HG03354 (cell line): Measurements from ENCODE around the gene MAST4.

Experiments used
- ATAC-seq: cut with Tn5 transposase; IDR thresholded peaks from one replicate; pipeline ENCODE4 v1.9.1; 2021; ENCODE audit warnings: mild to moderate bottlenecking; ENCODE audit not compliant: unreplicated experiment, poor library complexity, severe bottlenecking

The MAST4 gene

DNA sequence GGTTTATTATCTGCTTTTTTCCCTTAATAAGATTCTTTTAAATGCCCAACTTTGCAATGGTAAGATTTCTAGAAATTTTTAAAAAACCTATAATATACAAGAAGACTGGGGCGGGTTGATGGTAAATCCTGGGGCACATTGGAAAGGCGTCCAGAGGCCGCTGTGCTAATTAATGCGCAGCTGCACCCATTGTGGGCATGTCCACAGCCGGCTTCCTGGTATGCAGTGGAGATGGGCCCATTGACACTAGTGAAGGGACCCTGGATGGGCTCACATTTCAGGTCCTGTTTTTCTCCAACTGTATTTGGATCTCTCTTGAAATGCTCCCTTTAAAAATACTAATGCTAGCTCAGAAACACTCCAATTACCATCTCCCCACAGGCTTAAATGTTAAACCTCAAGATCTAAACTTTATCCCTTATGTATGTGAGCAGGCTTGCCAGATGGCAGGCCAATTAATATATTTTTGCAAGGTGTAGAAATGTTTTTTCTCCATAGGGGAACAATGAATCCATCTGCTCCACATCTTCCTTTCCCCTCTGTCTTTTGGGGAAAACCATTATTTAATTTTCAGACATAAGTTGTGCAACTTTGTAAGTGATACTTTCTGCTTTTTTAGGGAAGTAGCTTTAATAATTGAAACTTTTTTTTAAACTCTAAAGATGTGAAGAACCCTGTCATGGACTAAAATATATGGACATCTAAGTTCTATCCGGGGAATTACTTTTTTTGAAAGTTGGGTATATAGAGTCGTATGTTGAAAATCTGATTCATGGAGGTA, 423.1 kb downstream of the MAST4 start:
- no peak for ATAC-seq

DNA sequence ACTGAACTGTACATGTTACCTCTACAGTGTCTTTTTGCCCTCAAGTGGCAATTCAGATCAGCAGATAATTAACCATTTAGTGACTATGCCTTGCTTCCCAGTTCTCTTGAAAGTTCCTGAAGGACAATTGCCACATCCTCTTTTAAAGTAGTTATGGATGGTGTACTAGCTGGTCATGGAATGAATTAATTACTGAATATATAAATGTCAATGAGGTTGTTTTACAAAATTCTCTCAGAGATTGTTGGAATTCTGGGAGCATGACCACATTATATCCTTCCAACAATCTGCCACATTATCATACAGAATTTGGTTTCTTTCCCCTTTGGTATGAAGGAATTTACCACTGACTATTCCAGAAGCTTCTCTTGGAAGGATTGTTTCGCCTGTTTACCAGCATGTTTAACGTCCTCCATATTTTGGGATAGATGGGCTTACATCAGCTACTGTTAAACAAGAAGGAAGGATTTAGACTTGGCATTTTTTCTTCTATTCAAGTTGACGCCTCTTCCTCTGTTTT, 424.0 kb downstream of the MAST4 start:
- ATAC-seq: no peak

DNA sequence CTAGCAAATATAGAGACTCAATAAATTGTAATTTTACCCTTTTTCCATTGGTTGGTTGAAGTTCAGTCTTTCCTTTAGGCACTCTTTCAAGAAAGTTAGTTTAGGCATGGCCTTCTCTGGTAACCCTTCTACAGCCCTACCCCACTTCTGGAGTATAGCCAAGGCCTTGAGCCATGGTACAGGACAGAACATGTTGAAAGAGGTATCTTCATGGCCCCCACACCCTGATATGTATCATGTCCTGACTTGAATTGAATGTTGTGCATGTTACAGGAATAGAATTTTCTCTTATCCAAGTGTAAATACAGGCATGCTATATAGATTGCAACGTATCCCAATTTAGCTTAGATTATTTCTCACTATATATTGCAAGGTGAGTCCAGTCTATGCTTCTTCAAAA, 424.8 kb downstream of the MAST4 start:
- no peak for ATAC-seq

DNA sequence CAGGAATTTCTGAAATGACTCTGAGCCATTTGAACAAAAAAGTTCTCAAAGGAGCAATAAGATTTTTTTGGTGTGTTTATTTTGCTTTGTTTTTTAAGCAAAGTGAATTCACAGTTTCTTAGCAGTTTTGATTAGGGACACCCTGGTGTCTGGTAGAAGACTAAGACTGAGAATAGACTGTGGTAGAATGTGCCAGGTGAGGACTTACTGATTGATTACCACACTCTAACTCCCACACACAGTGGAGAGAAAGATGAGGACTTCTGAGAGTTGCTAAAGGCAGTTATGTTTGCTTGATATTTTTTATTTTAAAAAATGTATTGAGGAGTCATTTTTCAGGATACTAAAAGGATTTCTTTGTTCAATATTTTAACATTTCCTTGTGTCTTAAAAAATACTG, 425.3 kb downstream of the MAST4 start:
- no peak for ATAC-seq

DNA sequence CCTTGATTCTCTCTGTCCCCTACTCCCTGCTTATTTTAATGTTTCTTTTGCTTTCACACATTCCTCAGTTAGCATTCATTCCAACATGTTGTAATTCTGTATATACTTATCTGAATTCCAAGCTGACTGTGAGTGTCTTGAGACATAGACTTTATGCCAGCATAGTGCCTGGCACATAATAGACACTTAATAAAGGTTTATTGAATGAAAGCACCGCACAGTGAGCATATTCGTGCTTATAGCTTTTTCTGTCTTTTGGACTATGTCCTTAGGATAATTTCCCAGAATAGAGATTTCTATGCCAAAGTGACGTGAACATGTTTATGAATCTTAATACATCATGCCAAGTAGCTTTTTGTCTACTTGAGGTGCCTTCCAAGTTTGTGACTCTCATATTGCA, 425.8 kb downstream of the MAST4 start:
- no peak for ATAC-seq

DNA sequence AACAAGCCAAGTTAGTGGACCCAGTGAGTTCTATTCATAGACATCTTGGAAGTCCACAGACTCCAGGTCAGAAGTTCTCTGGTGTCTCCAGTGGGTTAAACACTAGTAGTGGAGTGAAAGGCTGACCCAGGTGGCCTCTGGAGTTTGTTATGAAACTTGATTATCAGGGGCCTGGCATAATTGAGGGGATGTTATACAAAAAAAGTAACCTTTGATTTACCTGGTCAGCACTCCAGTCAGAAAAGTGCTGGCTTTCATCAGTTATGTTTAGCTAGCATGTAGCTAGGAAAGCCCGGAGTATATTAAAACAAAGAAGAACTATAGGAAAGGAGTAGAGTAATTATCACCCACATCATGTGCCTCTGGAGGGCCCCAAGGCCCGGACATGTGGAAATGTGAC, 429.3 kb downstream of the MAST4 start:
- ATAC-seq: no peak

DNA sequence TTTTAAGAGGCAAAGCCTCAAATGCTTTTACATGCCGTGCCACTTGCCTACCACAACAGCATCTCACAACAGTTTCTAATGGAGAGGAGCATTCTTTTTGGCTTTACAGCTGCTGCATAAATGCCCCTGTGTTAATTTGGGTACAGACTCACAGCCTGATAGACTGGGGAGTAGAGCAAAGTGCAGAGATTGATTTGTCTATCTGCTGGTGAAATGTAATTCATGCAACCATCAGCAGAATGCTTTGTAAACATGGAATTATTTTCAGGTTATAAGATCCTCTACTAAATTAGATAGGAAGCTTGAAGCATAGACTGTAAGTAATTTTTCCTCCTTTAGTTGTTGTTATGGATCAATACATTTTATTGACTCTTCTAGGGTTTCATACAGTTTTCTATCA, 430.1 kb downstream of the MAST4 start:
- ATAC-seq: no peak

DNA sequence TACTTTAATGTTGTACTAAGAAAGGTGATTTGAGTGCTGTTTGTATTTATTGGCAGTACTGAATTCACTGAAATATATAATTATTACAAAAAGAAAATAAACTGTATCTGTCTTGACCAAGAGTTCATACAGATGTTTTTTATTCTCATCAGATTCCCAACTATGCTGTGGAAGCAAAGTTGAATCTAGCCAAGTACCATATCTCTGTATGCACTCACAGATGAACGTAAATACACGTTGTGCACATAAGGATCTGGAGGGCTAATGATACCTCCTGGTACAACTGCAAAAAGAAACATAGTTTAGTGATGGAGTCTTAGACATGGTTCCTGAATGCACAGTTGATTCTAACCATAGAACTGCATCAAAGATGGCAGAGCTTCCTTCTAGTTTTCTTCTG, 431.0 kb downstream of the MAST4 start:
- no peak for ATAC-seq

DNA sequence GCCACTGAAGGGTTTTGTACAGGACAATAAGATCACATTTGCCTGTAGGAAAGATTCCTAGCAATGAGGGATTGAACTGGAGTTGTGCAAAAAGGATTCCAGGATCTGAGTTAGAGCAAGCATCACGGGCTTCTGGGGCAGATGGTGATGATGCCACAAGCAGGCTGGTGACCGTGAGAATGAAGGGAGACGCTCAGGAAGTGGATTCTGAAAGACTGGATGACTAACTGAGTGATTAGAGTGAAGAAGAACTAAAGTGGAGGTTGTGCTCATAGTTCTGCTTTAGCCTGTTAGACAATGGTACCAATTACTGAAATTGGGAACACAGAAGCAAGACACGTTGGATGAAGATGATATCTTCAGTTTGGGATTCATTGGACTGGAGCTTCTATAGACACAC, 432.2 kb downstream of the MAST4 start:
- ATAC-seq: no peak

DNA sequence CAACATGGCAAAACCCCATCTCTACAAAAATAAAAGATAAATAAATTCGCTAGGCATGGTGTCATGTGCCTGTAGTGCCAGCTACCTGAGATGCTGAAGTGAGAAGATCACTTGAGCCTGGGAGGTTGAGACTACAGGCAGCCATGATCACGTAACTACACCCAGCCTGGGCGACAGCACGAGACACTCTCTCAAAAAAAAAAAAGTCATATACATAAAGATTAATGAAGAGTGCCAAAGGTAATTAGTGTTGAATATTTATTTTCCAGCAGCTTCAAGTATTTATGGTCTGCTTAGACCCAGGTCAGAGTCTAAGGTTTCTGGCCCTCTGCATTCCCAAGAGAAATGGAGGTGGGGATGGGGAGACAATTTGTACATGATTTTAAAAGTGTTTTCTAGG, 432.7 kb downstream of the MAST4 start:
- no peak for ATAC-seq

DNA sequence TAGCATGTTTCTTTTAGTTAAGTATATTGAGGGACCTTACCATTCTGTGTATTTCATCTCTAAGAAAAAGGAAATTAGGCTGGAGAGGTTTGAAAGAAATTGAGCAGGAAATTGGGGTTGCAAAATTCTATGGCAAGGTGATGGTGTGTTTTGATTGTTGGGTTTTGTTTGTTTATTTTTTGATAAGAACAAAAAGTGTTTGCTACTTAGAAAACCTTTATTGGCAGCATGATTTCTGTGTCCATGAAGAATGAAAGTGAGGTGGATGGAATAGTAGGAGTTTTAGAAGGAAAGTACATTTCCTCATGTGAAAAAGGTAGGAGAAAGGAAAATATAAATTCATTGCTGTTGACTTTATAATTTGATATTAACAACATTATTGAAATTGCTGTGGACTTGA, 433.3 kb downstream of the MAST4 start:
- no peak for ATAC-seq

DNA sequence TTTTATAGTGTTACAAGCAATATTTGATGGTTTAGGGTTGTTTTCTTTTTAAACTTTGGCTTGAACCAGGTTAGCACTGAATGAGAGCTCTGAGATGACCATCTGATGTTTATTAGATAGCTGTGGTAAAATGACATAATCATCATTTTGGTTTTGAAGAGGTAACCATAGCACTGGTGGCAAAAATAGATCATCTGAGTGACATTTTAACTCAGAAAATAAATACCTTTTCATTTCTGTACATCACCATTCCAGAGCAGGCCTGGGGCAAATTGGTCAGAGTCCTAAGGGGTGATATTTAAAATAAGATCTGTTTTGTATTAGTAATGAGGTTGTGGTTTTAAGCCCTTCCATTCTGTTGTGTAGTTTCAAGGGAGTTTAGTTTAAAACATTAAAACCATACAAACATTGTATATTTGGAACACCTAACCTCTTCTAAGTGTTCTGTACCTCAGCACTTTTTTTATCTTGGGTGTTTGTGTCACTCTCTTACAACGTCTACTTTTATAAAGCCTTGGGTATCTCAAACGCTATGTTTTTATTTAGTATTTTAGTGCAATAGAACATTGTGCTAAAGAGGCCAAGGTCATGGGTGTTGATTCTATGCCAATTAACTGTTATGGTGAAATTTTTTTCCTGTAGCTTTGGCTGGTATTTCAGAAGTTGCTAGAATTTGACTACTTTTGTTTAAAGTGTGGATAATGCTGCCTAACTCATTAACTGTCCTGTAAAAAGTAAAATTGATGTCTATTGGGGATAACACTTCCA, 434.3 kb downstream of the MAST4 start:
- ATAC-seq: peak; percentile 36

DNA sequence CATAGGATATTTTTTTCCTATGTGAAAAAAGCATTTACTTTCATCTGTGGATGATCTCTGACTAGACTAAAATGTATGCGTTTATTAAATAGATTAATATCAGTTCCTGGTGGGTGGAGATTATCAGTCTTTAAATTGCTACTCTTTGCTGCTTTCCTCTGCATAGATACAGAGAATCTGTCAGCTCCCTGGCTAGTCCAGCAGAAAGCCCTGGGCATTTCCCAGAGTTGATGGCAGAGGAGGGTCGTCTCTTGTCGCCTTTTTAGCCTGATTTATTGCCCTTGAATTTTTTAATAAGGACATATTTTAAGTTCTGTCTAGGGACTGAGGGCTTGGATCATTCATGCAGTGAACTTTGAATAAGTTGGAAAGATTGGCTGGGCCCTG, 434.9 kb downstream of the MAST4 start:
- ATAC-seq: no peak

DNA sequence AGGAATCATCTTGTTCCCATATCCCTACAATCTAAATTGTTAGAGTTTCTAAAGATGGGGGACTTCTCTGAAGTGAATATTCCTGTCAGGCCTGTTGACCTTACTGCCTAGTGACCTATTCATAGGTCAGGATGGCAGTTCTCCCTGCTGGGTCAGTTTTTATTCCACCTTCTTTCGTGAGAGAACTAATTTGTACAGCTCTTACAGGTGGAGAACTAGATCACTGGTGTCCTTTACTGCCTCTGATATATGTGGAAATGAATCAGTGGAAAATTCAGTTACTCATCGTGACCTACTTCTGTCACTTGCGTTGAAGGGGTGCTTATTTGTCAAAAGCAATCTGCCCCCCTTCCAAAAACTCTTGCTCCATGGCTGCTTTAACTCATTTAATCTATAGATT, 435.5 kb downstream of the MAST4 start:
- no peak for ATAC-seq

DNA sequence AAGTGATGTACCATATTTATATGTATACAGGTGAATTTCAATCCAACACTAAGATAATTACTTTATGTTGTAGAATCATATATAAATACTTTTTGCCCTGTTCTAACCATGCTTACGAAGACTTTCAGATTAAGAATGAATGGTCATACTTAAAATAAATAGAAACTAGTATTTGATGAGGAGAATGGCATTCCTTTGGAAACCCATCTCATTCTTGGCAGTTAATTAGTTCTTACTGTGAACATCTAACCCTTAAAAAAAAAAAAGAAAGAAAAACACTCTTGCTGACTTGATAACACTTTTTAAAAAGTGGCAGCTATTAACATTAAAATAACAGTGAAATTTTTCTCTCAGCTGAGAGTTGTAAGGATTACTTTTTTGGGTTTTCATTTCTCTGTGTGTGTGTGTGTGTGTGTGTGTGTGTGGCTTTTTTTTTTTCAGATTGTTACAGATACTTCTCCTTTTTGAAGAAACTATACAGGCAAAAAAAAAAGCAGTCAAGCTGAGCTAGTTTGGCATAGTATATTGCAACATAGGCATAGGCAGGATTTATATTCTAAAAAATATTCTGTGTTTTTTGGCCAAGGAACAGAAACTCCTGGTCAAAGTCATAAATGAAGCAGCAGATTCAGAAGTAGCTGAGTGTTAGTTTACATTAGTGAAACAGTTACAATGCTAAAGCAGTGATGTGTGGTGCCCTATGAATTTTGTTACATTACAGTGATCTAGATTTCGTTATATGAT, 436.9 kb downstream of the MAST4 start:
- ATAC-seq: no peak

DNA sequence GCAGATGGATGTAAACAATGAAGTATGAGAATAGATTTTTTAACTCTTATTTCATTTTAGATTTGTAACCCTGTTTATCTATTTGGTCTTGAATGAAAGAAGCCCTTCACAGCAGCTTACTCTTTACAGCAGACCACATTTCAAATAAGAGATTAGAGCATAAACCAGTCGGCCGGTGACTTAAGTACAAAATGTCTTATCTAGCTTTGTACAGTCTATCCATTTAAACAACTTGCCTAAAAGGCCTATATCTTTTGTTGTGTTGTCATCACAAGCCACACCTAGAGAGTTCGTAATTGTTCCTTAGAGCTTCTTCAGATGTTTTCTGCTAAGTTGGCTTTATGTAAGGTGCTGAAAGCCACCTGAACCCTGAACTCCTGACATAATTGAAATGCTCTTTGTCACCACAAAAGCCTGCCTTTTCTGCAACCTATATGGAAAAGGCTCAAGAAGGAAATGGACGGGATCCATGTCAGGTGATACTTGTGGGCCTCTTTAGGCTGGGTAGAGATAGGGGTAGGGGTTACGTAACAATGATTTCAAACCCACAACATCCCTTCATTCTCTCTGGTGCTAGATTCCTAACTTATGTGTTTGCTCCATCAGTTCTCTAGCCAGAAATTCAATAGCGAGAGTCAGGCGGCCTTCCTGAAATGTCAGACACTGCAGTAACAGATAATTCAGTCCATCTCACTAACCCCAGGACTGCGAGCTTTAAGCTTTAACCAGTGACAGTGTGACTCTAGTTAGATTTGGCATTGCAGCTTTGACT, 437.9 kb downstream of the MAST4 start:
- no peak for ATAC-seq

DNA sequence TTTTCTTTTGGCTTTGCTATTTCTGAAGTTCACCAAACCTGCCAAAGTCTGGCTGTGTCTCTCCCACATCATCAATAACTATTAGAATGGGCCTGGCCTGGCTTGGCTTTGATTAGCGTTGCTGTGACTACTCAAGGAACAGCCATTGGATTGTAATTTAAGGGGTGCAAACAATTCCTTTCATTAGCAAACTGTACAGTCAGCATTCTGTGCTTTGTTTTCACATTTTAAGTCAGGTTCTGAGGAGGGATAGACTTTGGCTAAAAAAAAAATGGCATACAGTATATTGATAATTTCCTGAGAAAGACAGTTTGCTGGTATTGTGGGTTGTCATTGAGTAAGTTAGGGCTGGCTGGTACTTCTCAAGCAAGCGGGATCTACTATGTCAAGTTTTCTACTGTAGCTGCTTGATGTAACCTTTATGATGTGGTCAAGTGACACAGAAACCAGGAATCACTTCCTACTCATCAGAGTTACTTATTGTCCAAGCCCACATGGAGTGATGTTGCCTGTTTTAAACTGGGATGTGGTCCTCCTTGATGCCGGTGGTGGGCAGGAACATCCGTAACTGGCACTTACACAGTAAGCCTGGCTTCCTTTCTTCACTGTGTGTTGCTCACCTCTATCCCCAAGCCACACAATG, 439.0 kb downstream of the MAST4 start:
- ATAC-seq: no peak

DNA sequence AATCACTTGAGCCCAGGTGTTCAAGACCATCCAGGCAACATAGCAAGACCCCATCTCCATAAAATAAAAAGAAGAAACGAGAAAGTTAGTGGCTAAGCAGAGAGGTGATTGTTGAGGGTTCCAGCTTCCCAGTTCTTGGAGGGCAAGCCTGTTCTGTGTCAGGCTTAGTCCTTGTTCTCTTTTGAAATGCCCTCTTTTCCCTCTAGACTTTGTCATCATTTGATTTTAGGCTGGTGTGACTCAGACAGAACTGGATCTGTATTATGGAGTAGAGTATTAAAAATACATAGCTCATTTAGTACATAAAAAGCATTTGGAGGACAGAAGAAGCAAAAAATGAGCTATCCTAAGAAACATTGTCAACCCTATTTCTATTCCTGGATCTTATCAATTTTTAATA, 441.0 kb downstream of the MAST4 start:
- ATAC-seq: no peak

DNA sequence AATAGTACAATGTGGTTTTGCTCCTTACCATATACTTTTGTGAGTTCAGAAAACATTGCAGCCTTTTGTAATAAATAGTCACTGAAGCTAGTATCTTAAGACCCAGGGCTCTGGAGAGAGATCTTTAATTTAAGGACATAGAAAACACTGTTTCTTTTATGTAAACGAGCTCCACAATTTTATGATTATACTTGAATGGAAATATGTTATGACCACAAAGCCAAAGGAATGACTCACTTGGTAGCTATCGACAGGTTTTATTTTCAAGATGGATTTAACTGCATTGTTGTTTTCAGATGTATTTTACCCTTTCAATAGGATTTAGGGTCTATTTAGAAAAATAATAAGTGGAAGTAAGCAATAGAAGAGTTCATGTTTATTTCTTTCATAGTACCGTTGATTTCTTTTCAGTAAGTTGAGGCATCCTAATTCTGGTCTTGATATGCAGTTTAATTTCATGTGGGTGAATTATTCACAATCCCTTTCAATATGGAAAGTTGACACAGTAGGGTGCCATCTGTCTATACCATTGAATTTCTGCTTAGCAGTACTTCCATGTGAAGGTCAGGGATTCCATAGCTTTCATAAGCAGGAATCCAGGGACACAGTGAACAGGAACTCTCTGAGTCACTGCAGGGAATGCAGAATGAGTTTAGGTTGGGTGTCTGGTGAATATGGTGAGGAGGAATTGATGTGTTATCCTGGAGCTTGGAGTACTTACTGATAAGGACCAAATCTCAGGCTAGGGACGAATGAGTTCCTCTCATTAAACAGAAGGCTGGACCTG, 442.8 kb downstream of the MAST4 start:
- ATAC-seq: no peak
